Astrocyte (in vitro differentiated cells and primary cell): ENCODE measurements around the gene BAHCC1. TPM values are rescaled to one million over a fixed set of nuclear protein-coding genes. Genes with fewer than 3 reads are reported as not detected.

Experiments
- DNase-seq: peaks from one replicate; pipeline ENCODE4 v3.0.0-alpha.2; 2010; ENCODE audit warnings: low read depth
- FAIRE-seq: peaks from 2 replicates; lab custom pipeline; 2011; peaks lifted over from hg19 to GRCh38; lab: Jason Lieb, UNC
- H2AFZ ChIP-seq: 2 replicates; pipeline ENCODE4 v1.6.0; 2012; ENCODE audit warnings: low read depth, low read length, inconsistent platforms
- H3K27ac ChIP-seq: 2 replicates; pipeline ENCODE4 v1.5.1; 2011; ENCODE audit warnings: low read depth, low read length, inconsistent platforms
- H3K27me3 ChIP-seq: 2 replicates; pipeline ENCODE4 v1.6.0; 2011; ENCODE audit warnings: low read length, inconsistent platforms; ENCODE audit not compliant: insufficient read depth
- H3K36me3 ChIP-seq: 2 replicates; pipeline ENCODE4 v1.5.1; 2011; ENCODE audit warnings: low read length, inconsistent platforms; ENCODE audit not compliant: insufficient read depth
- H3K4me1 ChIP-seq: 2 replicates; pipeline ENCODE4 v1.5.1; 2011; ENCODE audit warnings: low read length, inconsistent platforms; ENCODE audit not compliant: insufficient read depth
- H3K4me2 ChIP-seq: 2 replicates; pipeline ENCODE4 v1.6.0; 2012; ENCODE audit warnings: low read length, inconsistent platforms
- H3K4me3 ChIP-seq: 2 replicates; pipeline ENCODE4 v1.5.1; 2011; ENCODE audit warnings: low read depth, mild to moderate bottlenecking, low read length, inconsistent platforms; ENCODE audit not compliant: insufficient read depth
- H3K79me2 ChIP-seq: 2 replicates; pipeline ENCODE4 v1.6.0; 2012; ENCODE audit warnings: mild to moderate bottlenecking, low read length, inconsistent platforms; ENCODE audit not compliant: insufficient read depth
- H3K9ac ChIP-seq: 2 replicates; pipeline ENCODE4 v1.6.0; 2012; ENCODE audit warnings: mild to moderate bottlenecking, low read length, inconsistent platforms
- H3K9me3 ChIP-seq: 2 replicates; pipeline ENCODE4 v1.5.1; 2012; ENCODE audit warnings: low read depth, mild to moderate bottlenecking, low read length, inconsistent platforms; ENCODE audit not compliant: insufficient read depth
- H4K20me1 ChIP-seq: 2 replicates; pipeline ENCODE4 v1.6.0; 2012; ENCODE audit warnings: low read length, inconsistent platforms; ENCODE audit not compliant: insufficient read depth
- H3K27ac Mint-ChIP-seq: one replicate; pipeline ENCODE4 v1.8.0; 2021; ENCODE audit warnings: mild to moderate bottlenecking, mixed read lengths; ENCODE audit not compliant: unreplicated experiment
- H3K27me3 Mint-ChIP-seq: one replicate; pipeline ENCODE4 v1.8.0; 2021; ENCODE audit warnings: low read depth, mixed read lengths; ENCODE audit not compliant: unreplicated experiment
- H3K36me3 Mint-ChIP-seq: one replicate; pipeline ENCODE4 v1.8.0; 2021; ENCODE audit warnings: low read depth, mixed read lengths; ENCODE audit not compliant: unreplicated experiment
- H3K4me1 Mint-ChIP-seq: one replicate; pipeline ENCODE4 v1.8.0; 2021; ENCODE audit warnings: low read depth, mixed read lengths; ENCODE audit not compliant: unreplicated experiment
- H3K4me3 Mint-ChIP-seq: one replicate; pipeline ENCODE4 v1.8.0; 2021; ENCODE audit warnings: mild to moderate bottlenecking, moderate library complexity, mixed read lengths; ENCODE audit not compliant: unreplicated experiment
- H3K9me3 Mint-ChIP-seq: one replicate; pipeline ENCODE4 v1.8.0; 2021; ENCODE audit warnings: mild to moderate bottlenecking, mixed read lengths; ENCODE audit not compliant: unreplicated experiment
- CTCF ChIP-seq: IDR thresholded peaks from 2 replicates; pipeline ENCODE4 v1.5.1; 2011; ENCODE audit warnings: low read depth, mild to moderate bottlenecking, inconsistent platforms, low read length, moderate library complexity; ENCODE audit not compliant: insufficient read depth
- EZH2 ChIP-seq: IDR thresholded peaks from 2 replicates; pipeline ENCODE4 v1.6.1; 2012; ENCODE audit warnings: mild to moderate bottlenecking, low read length, inconsistent platforms; ENCODE audit not compliant: insufficient read depth
- total RNA-seq: library from RNA; stranded (reverse); gene quantifications from 2 replicates; pipeline ENCODE4 v1.2.1, GENCODE V29; 2021

BAHCC1 gene
- total RNA-seq, 1 donor from 2014 or later = 18.5 TPM

- no peak for FAIRE-seq
- Mint-ChIP-seq H3K36me3 (no peaks in the 10 kb centered on the region), H3K9me3 (no peaks in the 10 kb centered on the region), H3K4me1 (peaks cover 3% of the 10 kb centered on the region), H3K27me3 (no peaks in the 10 kb centered on the region), H3K4me3 (no peak overlapping the region), H3K27ac (no peak overlapping the region)
- TF ChIP-seq EZH2 (no peak), CTCF (no peak)
- Histone ChIP-seq H3K4me1 (peaks cover 29% of the 10 kb centered on the region), H3K4me2 (no peak overlapping the region), H3K4me3 (no peak overlapping the region), H2AFZ (no peak overlapping the region), H3K27me3 (no peaks in the 10 kb centered on the region), H3K27ac (no peak overlapping the region), H3K9me3 (peaks cover 5% of the 10 kb centered on the region), H3K79me2 (peaks cover 18% of the 10 kb centered on the region), H3K9ac (no peak overlapping the region), H3K36me3 (no peaks in the 10 kb centered on the region), H4K20me1 (peaks cover 32% of the 10 kb centered on the region)
- DNase-seq = no peak
Observed at GRCh38 chr17:81428121-81428515, 32.9 kb downstream of the BAHCC1 start.

- no peaks in the 10 kb centered on the region for H3K27me3 Mint-ChIP-seq
Observed at GRCh38 chr17:81428516-81428915, 33.3 kb downstream of the BAHCC1 start.

More at GRCh38 chr17:81428516-81428915, 33.3 kb downstream of the BAHCC1 start:
- H3K36me3 ChIP-seq = no peaks in the 10 kb centered on the region
- H2AFZ ChIP-seq = no peak overlapping the region
- no peak overlapping the region for H3K27ac Mint-ChIP-seq
- TF ChIP-seq CTCF (no peak), EZH2 (no peak)
- peaks cover 27% of the 10 kb centered on the region for H3K4me1 ChIP-seq
- no peaks in the 10 kb centered on the region for H3K36me3 Mint-ChIP-seq
- H3K4me3 Mint-ChIP-seq = no peak overlapping the region
- H3K27me3 ChIP-seq = no peaks in the 10 kb centered on the region
- no peak overlapping the region for H3K27ac ChIP-seq
- peaks cover 36% of the 10 kb centered on the region for H4K20me1 ChIP-seq
- peaks cover 16% of the 10 kb centered on the region for H3K79me2 ChIP-seq
- FAIRE-seq (no peak), DNase-seq (no peak)
- H3K9me3 ChIP-seq = peaks cover 5% of the 10 kb centered on the region
- no peak overlapping the region for H3K9ac ChIP-seq
- no peaks in the 10 kb centered on the region for H3K9me3 Mint-ChIP-seq
- H3K4me3 ChIP-seq = no peak overlapping the region
- H3K4me1 Mint-ChIP-seq = peaks cover 3% of the 10 kb centered on the region
- no peak overlapping the region for H3K4me2 ChIP-seq
